ENCODE data around the gene MARCHF5.

Gene MARCHF5

GRCh38 chr10:92290837-92291615, at the start of gene MARCHF5, which contains the start of gene CPEB3:
Gene MARCHF5 (plus strand): TSS chr10:92291167. CDS start chr10:92291495, 328 bp downstream.
Gene CPEB3 (minus strand): TSS chr10:92291078. CDS start chr10:92240350, 50,728 bp downstream.
- H3K4me3 ChIP-seq (ENCODE audit: low read depth, low read length) = peak within 1 kb of the TSS; percentile 89
- TF ChIP-seq, protein P1, sequence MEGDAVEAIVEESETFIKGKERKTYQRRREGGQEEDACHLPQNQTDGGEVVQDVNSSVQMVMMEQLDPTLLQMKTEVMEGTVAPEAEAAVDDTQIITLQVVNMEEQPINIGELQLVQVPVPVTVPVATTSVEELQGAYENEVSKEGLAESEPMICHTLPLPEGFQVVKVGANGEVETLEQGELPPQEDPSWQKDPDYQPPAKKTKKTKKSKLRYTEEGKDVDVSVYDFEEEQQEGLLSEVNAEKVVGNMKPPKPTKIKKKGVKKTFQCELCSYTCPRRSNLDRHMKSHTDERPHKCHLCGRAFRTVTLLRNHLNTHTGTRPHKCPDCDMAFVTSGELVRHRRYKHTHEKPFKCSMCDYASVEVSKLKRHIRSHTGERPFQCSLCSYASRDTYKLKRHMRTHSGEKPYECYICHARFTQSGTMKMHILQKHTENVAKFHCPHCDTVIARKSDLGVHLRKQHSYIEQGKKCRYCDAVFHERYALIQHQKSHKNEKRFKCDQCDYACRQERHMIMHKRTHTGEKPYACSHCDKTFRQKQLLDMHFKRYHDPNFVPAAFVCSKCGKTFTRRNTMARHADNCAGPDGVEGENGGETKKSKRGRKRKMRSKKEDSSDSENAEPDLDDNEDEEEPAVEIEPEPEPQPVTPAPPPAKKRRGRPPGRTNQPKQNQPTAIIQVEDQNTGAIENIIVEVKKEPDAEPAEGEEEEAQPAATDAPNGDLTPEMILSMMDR (IDR thresholded peaks at IDR 0.05; ENCODE audit: borderline replicate concordance, insufficient read depth, low read depth, low read length) = peak; percentile 55

- TF ChIP-seq, protein P1 (IDR thresholded peaks at IDR 0.05; ENCODE audit: borderline replicate concordance, insufficient read depth, low read depth, low read length) = no peak
- no peak overlapping the region for H3K4me3 ChIP-seq (ENCODE audit: low read depth, low read length)
Measured at GRCh38 chr10:92241501-92241900, 49.5 kb upstream of the MARCHF5 start.

- TF ChIP-seq, protein P1 (IDR thresholded peaks at IDR 0.05; ENCODE audit: borderline replicate concordance, insufficient read depth, low read depth, low read length) = no peak
- H3K4me3 ChIP-seq (ENCODE audit: low read depth, low read length) = no peak overlapping the region
Measured at GRCh38 chr10:92242380-92242779, 48.6 kb upstream of the MARCHF5 start.

DNA sequence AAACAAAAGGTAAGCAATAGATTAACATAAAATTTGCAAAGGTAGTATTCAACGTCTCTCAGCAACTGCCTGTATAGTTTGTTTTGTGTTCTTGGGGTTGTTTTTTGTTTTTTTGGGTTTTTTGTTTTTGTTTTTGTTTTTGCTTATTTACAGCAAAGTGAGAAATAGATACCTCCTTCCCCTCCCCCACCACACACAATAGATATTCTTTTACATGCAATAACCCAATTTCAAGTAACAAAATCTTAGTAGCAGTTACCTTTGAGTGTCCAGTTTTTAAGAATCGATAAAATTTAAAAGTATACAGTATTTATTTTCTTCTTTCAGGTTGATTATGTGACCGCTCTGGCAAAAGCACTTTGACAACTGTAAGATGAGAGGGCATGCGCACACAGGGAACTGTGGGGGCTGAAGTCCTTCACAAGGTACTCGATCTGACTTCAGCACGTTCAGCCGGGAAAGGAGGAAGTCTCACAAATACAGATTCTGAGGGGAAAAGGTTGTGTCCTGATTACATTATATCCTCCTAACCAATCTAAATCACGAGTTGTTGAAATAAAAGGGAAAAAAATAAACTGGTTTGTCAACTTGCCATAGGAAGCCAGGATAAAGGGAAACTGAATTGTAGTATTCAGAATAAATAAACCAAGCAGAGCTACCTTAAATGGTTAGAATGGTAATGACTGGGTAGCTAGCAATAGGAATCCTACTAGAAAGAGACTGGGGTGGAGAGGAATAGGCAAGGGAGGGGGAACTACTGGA, 47.9 kb upstream of the MARCHF5 start:
- H3K4me3 ChIP-seq (ENCODE audit: low read depth, low read length) = no peak overlapping the region

GRCh38 chr10:92244796-92245195, 46.2 kb upstream of the MARCHF5 start:
- TF ChIP-seq, protein P1 (IDR thresholded peaks at IDR 0.05; ENCODE audit: borderline replicate concordance, insufficient read depth, low read depth, low read length) = no peak
- H3K4me3 ChIP-seq (ENCODE audit: low read depth, low read length) = no peak overlapping the region

More for the DNA sequence above, 47.9 kb upstream of the MARCHF5 start:
- TF ChIP-seq, protein P1 (IDR thresholded peaks at IDR 0.05; ENCODE audit: borderline replicate concordance, insufficient read depth, low read depth, low read length) = no peak

DNA sequence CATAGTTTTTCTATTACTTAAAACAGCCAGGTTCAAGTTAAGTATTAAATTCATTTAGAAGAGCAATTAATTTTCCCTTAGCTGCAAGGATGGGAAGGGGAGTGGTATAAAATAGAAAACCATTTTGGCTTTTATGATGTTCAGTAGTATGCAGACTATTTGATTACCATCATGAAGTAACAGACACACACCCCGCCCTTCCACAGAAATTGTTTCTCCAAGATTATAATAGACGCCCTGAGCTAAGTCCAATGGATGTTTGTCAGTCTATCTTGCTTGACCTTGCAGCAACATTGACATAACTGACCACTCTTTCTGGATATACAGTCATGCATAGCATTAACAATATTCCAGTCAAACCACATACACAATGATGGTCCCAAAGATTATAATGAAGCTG, 42.4 kb upstream of the MARCHF5 start:
- no peak overlapping the region for H3K4me3 ChIP-seq (ENCODE audit: low read depth, low read length)
- TF ChIP-seq, protein P1 (IDR thresholded peaks at IDR 0.05; ENCODE audit: borderline replicate concordance, insufficient read depth, low read depth, low read length) = no peak
